HG03565 (cell line): ENCODE measurements around the gene MYH9.
"Not testable (repeated sequence)": the region's sequence is repeated elsewhere in the genome, so short reads cannot be mapped to it uniquely, and the experiment has no call there.

ENCODE experiments used
- ATAC-seq: cut with Tn5 transposase; IDR thresholded peaks from one replicate; pipeline ENCODE4 v1.9.1; 2021; ENCODE audit warnings: mild to moderate bottlenecking, moderate library complexity; ENCODE audit not compliant: unreplicated experiment

Gene MYH9

DNA sequence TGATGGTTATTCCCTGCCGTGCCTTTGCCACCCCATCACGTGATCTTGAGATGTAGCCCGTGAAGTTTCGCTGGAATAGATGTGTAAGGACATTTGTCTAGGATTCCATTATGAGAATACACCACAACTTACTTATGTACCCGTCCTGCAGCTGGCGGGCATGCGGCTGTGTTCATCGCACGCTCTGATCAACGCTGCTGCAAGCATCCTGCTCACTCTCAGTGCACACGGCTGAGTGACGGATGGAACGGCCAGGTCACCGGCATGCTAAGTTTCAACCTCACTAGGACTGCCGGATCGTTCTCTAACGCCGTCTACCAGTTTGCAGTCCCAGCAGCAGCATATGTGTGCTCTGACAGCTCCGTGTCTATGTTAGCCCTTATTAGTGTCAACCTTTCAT, 90.2 kb downstream of the MYH9 start:
- ATAC-seq: no peak

DNA sequence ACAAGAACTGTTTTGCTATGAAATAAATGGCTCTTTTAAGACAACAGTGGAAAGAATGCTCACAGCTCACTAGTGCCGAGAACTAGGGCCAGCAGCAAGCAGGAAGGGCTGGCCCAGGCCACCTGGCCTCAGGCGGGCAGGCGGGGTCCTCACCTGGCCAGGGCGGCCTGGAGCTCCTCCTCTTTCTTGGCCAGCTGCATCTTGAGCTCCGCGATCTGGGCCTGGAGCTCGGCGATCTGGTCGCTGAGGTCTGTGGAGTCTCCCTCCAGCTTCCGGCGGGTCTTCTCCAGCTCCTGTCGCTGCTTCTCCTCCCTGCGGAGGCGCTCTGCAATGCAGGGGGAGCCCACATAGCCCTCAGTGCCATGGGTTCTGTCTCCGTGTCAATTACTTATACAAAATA, 91.1 kb downstream of the MYH9 start:
- no peak for ATAC-seq

DNA sequence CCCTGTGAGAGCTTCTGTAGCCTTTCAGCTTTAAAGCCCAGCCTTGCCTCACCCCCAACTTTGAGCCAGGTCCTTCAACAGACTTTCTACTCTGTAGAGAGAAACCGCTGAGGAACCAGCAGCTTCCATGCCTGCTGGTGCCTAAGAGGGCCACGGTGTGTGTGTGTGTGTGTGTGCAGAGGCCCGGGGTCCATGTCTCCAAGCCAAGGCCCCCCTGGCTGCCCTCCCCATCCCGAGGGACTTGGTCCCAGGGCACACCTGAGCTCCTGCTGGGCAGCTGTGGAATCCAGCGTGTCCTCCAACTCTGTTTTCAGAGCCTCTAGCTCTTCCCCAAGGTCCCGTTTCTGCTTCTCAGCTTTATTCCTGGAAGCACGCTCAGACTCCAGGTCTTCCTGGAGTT, 92.5 kb downstream of the MYH9 start:
- ATAC-seq: no peak

DNA sequence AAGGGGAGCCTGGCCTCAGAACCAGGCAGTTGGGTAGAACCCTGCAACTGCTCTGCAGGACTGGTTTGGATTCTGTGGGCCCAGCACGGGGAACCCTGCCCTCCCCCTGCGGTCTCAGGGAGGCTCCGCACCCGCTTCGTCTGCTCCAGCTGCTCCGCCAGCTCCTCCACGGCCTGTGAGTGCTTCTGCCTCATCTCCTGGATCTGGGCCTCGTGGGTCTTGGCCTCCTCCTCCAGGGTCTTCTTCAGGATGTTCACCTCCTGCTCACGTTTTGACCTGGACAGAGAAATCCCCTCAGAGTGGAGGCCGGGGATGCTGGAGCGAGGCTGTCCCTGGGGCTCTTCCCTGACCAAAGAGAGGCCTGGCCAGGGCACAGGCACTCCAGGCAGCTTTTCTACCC, 93.0 kb downstream of the MYH9 start:
- no peak for ATAC-seq

DNA sequence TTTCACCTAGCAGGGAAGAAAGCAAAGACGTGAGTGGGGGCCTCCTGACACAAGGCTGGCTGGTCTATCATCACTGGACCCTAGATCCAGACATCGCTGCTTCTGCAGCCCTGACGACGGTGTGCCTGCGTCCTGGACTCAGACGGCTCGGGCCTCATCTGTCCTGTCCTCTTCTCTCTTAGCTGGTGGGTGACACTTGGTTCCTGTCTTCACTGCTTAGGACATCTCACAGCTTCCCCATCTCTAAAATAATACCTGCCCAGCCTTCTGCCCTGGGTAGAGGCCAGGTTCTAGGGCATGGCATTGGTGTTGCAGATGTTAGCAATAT, 93.5 kb downstream of the MYH9 start:
- ATAC-seq: no peak

DNA sequence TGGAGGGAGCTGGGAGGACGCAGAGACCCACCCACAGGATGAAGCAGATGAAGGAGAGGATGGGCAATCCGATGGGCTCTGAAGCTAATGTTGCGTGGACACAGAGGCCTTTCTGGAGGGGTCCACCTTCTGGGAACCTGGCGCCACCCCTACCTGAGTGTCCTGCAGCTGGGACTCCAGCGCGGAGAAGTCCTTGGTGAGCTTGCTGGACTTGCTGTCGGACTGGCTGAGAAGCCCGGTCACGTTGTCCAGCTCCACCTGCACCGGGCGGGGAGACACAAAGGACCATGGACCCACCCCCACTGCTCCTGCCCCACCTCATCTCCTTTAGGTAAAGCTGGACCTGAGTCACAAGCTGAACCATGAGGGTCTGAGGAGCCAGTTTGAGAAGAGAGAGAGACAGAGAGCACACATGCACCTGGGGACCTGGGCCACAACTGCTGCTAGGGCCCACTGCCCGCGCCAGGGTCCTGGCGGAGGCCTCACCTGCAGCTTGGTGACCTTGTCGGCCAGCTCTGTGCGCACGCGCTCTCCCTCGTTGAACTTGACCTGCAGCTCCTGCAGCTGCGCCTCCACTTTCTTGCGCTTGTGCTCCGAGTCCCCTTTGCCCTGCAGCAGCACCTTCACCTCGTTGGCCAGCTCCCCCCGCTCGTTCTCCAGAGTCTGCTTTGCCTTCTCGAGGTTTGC, 94.0 kb downstream of the MYH9 start:
- no peak for ATAC-seq

DNA sequence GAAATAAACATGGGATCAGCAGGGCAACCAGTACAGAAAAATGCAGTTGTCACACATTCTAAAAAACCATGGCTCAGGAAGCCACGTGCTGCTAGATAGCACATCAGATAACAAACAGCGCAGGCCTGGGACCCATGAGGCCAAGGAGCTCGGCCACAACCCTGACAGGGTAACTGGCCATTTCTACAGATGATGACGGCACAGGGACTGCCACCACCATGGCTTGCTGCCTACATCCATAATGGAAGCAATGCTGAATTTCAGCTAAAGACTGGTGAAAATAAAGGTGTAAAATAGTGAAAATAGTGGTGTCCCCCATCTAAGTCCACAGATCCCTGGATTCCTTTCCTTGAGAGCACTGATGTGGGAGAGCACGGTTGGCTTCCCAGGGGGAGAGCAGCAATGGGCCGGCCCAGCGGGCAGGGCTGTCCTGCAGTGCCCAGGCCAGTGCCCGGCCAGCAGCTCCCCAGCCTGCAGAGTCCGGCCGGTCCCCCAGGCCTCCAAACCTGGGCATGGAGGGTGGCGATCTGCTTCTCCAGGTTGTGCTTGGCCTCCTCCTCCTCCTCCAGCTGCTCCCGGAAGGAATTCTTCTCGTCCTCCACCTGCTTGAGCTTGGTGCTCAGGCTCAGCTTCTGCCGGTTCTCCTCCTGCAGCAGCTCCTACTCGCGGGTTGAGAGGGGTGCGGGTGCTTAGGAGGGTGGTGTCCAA, 94.8 kb downstream of the MYH9 start:
- no peak for ATAC-seq

DNA sequence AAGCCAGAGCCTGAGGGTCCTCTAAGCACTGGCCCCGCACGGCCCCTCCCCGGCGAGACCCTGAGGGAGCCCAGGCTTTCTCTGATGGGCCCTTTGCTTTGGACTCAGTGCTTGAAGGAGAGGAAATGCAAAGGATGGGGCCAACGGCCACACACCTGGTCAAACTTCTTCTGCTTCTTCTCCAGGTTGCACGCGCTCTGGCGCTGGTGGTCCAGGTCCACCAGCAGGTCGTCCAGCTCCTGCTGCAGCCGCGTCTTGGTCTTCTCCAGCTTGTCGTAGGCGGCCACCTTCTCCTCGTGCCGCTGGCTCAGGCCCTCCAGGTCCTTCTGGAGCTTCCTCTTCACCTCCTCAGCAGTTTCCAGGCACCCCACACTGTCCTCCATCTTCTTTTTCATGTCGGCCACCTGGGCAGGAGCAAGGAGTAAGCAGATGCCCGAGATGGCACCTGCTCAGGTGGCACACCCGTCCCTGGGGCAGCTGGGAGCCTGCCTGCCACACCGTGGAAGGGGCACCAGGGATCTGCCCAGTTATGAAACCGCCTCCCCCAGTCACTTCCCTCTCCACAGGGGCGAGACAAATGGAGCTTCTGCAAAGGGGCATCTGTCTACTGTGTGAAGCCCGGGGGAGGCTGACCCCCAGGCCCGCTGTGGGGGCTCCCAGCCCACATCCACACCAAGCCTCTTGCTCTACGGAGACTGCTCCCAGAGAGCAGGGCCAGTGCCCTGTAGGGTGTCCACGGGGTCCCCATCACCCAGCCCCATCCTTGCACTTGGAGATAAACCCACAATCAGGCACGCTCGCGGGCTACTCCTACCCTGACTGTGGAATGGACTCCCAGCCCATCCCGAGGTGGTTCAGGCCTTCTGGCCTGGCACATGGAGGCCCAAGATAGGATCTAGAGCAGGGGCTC, 95.7 kb downstream of the MYH9 start:
- no peak for ATAC-seq

DNA sequence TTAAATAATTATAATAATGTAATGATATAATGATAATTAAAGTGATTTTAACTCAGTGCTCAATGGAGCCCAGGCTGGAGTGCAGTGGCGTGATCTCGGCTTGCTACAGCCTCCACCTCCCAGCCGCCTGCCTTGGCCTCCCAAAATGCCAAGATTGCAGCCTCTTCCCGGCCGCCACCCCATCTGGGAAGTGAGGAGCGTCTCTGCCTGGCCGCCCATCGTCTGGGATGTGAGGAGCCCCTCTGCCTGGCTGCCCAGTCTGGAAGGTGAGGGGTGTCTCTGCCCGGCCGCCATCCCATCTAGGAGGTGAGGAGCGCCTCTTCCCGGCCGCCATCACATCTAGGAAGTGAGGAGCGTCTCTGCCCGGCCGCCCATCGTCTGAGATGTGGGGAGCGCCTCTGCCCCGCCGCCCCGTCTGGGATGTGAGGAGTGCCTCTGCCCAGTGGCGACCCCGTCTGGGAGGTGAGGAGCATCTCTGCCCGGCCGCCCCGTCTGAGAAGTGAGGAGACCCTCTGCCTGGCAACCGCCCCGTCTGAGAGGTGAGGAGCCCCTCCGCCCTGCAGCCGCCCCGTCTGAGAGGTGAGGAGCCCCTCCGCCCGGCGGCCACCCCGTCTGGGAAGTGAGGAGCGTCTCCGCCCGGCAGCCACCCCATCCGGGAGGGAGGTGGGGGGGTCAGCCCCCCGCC, 97.2 kb downstream of the MYH9 start:
- not testable (repeated sequence) for ATAC-seq

DNA sequence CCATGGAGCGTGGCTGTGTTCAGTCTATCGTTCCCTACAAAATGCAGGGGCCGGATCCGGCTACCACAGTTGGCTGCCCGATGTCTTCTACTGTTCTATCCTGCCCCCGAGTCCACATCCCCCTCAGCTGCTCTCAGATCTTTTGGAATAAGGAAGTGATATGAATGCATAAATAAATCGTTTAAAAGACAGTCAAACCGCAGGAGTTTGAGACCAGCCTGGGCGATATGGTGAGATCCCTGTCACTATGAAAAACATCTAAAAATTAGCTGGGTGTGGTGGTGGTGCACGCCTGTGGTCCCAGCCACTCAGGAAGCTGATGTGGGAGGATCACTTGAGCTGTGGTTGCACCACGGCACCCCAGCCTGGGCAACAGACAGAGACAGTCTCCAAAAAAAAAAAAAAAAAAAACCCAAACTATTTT, 97.8 kb downstream of the MYH9 start:
- ATAC-seq: not testable (repeated sequence)

DNA sequence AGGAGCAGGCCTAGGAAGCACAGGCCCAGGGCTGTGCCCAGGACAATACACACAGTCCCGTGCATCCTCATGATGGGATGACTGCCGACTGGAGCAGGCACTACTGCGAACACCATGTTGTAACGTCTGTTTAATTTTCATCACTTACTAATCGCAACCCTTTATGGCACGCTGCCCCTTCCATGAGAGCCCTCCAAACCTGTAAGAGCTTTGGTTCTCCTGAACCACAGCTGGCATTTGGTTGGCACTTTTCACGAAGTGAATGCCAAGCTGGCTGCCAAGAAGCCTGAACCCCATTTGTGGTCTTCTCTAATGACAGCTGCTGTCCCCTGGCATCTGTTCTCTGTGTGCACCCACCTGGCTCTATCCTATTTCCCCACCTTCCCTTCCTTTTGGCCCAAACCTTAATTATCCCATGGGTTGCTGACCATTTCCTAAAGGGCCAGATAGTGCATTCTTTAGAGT, 98.3 kb downstream of the MYH9 start:
- no peak for ATAC-seq

DNA sequence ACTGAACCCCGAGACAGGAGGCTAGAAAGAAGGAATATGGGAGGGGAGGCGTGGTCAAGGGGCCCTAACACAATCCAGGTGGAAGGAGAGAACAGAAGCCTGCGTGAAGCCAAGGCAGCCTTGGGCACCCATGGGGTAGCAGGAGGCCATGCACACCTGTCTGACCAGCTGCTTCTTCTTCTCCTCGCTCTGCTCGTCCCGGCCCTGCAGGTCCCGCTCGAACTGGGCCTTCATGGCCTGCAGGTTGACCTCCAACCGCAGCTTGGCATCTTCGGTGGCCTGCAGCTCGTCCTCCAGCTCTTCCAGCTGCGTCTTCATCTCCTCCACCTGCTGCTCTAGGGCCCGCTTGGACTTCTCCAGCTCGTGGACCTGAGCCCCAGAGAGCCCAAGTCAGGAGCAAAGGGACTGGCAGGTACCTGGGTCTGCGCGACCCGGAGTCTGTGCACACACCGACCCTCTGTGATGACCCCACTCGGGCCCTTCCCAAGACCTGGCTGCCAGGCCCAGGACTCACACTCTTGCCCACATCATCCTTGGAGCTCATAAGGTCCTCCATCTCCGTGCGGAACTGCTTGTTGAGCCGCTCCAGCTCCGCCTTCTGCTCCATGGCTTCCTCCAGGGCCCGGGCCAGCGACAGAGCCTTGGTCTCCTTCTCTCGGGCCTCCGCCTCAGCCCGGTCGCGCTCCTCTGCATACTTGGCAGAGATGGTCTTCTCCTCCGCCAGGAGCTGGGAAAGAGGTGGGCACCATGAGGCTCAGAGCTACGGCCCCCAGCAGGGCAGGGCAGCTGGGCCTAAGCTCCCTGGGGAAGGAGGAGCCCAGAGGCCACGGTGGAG, 99.0 kb downstream of the MYH9 start:
- no peak for ATAC-seq

DNA sequence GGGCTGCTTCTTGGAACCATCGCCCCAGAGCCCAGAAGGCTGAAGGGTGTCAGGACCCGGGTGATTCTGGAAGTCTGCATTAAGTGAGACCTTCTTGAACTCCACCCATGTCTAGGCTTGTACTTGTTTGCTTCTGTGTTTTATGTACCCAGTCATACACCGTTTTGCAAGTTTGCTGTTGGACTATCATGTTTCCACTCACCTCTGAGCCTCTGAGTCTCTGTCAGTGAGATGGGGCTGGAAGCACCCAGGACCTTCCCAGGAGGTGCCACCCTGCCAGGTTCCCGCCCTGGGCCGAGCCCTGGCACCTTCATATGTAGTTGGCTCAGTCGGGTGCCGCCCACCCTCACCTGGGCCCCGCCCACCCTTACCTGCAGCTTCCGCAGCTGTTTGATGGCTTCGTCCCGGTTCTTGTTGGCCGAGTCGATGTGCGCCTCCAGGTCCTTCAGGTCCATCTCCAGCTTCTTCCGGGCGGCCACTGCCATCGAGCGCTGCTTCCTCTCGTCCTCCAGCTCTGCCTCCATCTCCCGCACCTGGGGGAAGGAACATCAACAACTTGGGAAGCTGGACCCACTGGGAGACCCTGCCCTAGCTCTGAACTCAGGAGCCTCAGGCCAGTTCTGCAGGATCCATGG, 99.8 kb downstream of the MYH9 start:
- ATAC-seq: no peak

DNA sequence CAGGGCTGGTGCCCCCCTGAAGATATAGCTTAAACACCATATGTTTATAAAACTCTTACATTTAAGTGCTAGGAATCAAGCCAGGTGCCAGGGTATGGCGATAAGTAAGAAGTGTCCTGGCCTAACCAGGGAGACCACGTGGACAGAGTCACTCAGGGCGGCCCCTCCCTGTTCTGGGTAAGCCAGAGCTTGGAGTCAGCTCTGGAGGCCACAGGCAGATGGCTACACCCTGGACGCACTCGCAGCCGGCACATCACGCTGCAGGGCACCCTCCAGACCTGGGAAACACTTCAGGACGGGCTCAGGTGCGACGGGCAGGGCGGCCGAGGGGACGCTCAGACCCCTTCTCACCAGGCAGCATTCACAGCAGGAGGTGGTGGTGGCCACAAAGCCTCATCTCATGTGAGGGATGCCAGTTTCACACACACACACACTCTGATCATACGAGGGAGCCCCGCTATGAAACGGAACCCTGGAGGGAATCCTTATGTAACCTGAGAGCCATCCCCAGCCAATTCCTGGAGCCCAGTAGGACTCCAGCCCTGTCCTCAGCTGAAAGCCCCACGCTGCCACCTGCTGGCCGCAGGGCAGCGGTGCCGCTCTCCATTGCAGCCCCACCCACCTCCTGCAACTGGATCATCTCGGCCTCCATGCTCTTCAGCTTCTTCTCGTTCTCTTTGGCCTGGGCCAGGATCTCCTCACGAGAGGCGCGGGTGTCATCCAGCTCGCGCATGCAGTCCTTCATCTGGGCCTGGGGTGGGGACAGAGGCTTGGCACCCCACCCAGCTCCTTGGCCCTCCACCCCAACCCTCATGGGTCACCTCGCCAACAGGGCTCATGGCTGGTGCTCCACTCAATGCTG, 101.4 kb downstream of the MYH9 start:
- ATAC-seq: no peak

DNA sequence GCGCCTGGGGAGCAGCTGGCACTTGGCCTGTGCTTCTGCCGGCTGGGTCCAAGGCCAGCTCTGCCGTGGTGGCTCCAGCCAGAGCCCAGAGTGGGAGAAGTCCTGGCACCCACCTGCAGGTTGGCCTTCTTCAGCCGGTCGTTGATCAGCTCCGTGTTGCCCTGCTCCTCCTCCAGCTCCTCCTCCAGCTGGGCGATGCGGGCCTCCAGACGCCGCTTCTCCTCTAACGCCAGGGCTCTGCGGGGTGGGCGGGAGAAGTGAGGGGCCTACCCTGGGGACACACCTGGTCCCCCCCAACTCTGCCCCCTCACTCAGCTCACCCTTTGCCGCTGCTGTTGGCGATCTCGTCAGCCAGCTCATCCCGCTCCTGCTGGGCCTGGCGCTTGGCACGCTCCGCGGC, 102.2 kb downstream of the MYH9 start:
- ATAC-seq: no peak

DNA sequence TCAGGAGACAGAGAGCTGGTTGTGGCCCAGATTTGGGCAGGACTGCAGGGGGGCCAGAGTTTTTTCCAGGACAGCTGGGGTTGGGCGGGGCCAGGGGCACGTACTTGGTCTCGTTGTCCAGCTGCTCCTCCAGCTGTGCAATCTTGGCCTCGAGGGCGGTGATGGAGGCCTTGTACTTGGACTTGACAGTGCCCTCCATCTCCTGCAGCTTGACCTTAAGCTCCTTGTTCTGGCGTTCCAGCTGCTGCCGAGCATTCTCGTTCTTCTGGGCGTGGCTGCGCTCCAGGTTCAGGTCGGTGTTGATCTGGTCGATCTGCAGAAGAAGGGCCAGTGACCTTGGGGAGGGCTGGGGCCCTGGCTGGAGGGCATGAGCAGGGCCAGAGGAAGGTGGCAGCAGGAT, 102.8 kb downstream of the MYH9 start:
- no peak for ATAC-seq

DNA sequence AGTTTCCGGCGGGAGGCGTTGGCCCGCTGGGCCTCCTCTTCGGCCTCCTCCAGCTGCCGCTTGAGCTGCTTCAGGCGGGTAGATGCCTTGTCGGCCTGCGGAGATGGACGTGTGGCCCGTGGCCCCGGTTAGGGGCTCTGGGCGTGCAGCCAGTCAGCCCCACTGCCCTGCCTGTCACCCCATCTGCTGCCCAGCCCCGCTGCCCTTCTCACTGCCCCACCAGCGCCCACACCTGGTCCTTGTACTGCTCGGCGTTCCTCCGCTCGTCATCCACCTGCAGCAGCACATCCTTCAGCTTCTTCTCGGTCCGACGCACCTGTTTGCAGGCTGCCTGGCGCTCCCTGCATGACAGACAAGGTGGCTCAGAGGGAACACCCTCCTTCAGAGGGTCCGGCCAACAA, 103.6 kb downstream of the MYH9 start:
- ATAC-seq: no peak

DNA sequence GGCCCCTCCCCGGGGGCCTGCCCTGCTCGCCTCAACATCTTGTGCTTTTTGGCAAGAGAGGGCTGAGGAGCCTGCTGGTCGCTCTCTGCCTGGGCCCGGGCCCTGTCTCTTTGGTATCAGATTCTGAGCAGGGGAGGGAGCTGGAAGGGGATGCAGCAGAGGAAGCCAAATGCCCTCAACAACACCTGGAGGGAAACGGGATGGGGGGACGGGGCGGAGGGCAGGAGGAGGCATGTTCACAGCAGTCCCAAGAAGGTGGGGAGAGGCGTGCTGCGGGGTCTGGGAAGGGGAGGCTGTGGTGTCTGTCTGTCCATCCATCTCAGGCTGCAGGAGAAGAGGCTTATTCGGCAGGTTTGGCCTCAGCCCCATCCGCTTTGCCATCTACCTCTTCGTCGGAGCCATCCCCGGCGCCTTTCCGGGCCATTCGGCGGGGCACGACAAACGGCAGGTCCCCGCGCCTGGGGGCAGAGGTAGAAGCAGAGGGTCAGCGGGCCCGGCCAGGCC, 105.4 kb downstream of the MYH9 start:
- no peak for ATAC-seq
